K562 (cell line): ENCODE results near the gene MEIOB. TPM values are rescaled to one million over a fixed set of nuclear protein-coding genes. Genes with fewer than 3 reads are reported as not detected.

ENCODE experiments used
- CBFA2T3 ChIP-seq: fragments of 450-650 bp; IDR thresholded peaks from 2 replicates; pipeline ENCODE4 v1.6.1; 2017
- ELF4 ChIP-seq: fragments of 450-650 bp; formaldehyde crosslinking; IDR thresholded peaks from 2 replicates; pipeline ENCODE4 v1.4.0; 2022; ENCODE audit warnings: missing genetic modification characterization
- MAZ ChIP-seq, 2 experiments: fragments of 450-650 bp in 1 of 2; sonication (generic) in 1 of 2; formaldehyde crosslinking; IDR thresholded peaks in 1 of 2; conservative IDR thresholded peaks in 1 of 2; 2 replicates each; pipeline versions ENCODE4 v1.4.0 to v1.5.0; 2020; ENCODE audit warnings: mild to moderate bottlenecking in 1 of 2, missing genetic modification reagents in 1 of 2
- MECOM ChIP-seq: fragments of 250-450 bp; sonication (Bioruptor Pico); IDR thresholded peaks from 2 replicates; pipeline ENCODE4 v1.8.0; 2022; ENCODE audit warnings: inconsistent platforms
- NR2C1 ChIP-seq, 2 experiments: fragments of 450-650 bp; IDR thresholded peaks; 2 replicates each; pipeline ENCODE4 v1.6.1; 2017; ENCODE audit warnings: mild to moderate bottlenecking in 2 of 2, antibody characterized with exemption in 1 of 2, inconsistent platforms in 1 of 2, missing compliant biosample characterization in 1 of 2, missing genetic modification characterization in 1 of 2
- NR4A1 ChIP-seq, 2 experiments: fragments of 250-450 bp in 1 of 2; fragments of 450-650 bp in 1 of 2; sonication (Bioruptor Pico) in 1 of 2; IDR thresholded peaks; 2 replicates each; pipeline versions ENCODE4 v1.4.0 to v1.6.1; 2016 to 2020; ENCODE audit warnings: mild to moderate bottlenecking in 2 of 2, missing compliant biosample characterization in 1 of 2, missing genetic modification characterization in 1 of 2, moderate library complexity in 1 of 2
- TAF1 ChIP-seq: IDR thresholded peaks from 2 replicates; pipeline ENCODE4 v1.6.1; 2011; ENCODE audit warnings: mild to moderate bottlenecking, low read length, moderate library complexity; ENCODE audit not compliant: insufficient read depth, control insufficient read depth, severe bottlenecking; ENCODE audit errors: extremely low read depth
- ZNF165 ChIP-seq: fragments of 250-450 bp; sonication (Bioruptor Pico); IDR thresholded peaks from 2 replicates; pipeline ENCODE4 v1.4.0; 2020; ENCODE audit warnings: borderline replicate concordance
- ZNF586 ChIP-seq: fragments of 450-650 bp; formaldehyde crosslinking; conservative IDR thresholded peaks from 2 replicates; pipeline ENCODE4 v1.4.0; 2020; ENCODE audit warnings: mild to moderate bottlenecking, moderate library complexity
- ZNF589 ChIP-seq: fragments of 200-800 bp; sonication (Bioruptor generic); IDR thresholded peaks from 2 replicates; pipeline ENCODE4 v1.6.1; 2016; ENCODE audit warnings: low read depth, missing genetic modification characterization, missing compliant biosample characterization
- polyA plus RNA-seq, 8 experiments: library from polyadenylated mRNA; depleted of rRNA in 4 of 8; stranded (reverse) in 5 of 8; unstranded in 3 of 8; fragments of >200 nt; fragmentation: Nextera tagmentation in 2 of 8; fragmentation: Illumina TruSeq in 1 of 8; extraction: Ambion mirVana in 2 of 8; extraction: Trizol in 1 of 8; gene quantifications; 2 replicates each; pipeline versions ENCODE4 v1.2.1 to v1.2.3, GENCODE V29; 2011 to 2014; ENCODE audit warnings: inconsistent platforms in 1 of 8, missing spikeins in 1 of 8
- total RNA-seq, 7 experiments: library from RNA; depleted of rRNA in 6 of 7; stranded (reverse); fragments of >200 nt in 6 of 7; fragmentation: Illumina TruSeq in 2 of 7; extraction: Trizol in 2 of 7; gene quantifications; 2 replicates each; pipeline versions ENCODE4 v1.2.1 to v1.2.3, GENCODE V29; 2011 to 2021; ENCODE audit warnings: low replicate concordance in 1 of 7
- TF ChIP-seq, protein P1 (sequence below), 3 experiments: fragments of 200-800 bp in 1 of 3; sonication (Bioruptor generic) in 1 of 3; sonication (generic) in 1 of 3; formaldehyde crosslinking in 1 of 3; IDR thresholded peaks; 2 replicates each; pipeline versions ENCODE4 v1.6.1 to v1.8.0; 2016 to 2022; ENCODE audit warnings: mild to moderate bottlenecking in 2 of 3, missing compliant biosample characterization in 2 of 3, missing genetic modification characterization in 2 of 3, missing genetic modification reagents in 1 of 3
- TF ChIP-seq, protein P2 (sequence below): fragments of 250-450 bp; sonication (Bioruptor Pico); IDR thresholded peaks from 2 replicates; pipeline ENCODE4 v1.5.0; 2021; ENCODE audit warnings: mild to moderate bottlenecking, moderate library complexity
- TF ChIP-seq, protein P3 (sequence below), 2 experiments: fragments of 150-350 bp in 1 of 2; IDR thresholded peaks; 2 replicates each; pipeline ENCODE4 v1.6.1; 2012 to 2016; ENCODE audit warnings: low read depth in 2 of 2, low read length in 2 of 2, mild to moderate bottlenecking in 1 of 2, moderate library complexity in 1 of 2
- TF ChIP-seq, protein P4 (sequence below): sonication (generic); formaldehyde crosslinking; IDR thresholded peaks from 2 replicates; pipeline ENCODE4 v1.5.0; 2020; ENCODE audit warnings: missing genetic modification reagents
- TF ChIP-seq, protein P5 (sequence below): sonication (generic); formaldehyde crosslinking; IDR thresholded peaks from 2 replicates; pipeline ENCODE4 v1.8.1; 2022; ENCODE audit warnings: missing genetic modification reagents

MEIOB gene
- total and polyA plus RNA-seq, 9 of the 15 experiments (the other 6 are each of a cell fraction or from before 2014, with no cell fraction given): 25.4 to 203 (median 97.6) TPM

DNA sequence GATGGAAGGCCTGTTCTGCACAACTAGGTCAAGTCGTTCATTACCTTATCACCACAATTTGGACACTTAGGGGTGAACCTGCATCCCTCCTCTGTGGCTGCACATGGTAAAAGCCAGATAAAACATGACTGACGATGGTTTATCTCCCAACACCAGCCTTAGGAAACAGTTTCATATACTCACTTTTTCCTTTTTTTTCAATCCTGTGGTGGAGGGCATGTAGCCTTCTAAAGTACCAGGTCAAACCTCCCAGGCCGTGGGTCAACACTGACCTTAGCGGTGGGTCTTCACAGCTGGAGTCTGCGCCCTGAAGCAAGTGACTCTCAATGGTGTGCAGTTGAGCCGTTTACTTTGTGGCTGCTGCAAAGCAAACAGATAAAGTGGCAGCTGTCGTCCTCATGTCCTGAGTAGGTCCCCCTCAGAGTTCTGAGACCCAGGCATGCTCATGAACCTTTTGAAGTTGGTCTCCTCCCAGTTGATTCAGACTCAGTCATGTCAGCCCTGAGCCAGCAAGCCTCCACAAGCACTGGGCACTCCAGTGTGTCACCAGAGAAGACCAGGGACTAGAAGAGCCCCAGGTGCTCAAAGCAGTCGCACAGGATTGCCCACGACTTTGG lies 39.0 kb downstream of the MEIOB start (continued):
- TF ChIP-seq, protein P1, sequence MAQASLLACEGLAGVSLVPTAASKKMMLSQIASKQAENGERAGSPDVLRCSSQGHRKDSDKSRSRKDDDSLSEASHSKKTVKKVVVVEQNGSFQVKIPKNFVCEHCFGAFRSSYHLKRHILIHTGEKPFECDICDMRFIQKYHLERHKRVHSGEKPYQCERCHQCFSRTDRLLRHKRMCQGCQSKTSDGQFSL (CRISPR knock-in tag; IDR thresholded peaks at IDR 0.05): no peak
- TF ChIP-seq, protein P1 (tag; IDR thresholded peaks at IDR 0.05): no peak
- TF ChIP-seq MAZ (CRISPR knock-in tag; conservative IDR thresholded peaks at IDR 0.05 in 1 of 2, IDR thresholded peaks at IDR 0.05 in 1 of 2): peak; percentile 51 to 75; a peak in 2 of 4 replicates
- TF ChIP-seq, protein P2, sequence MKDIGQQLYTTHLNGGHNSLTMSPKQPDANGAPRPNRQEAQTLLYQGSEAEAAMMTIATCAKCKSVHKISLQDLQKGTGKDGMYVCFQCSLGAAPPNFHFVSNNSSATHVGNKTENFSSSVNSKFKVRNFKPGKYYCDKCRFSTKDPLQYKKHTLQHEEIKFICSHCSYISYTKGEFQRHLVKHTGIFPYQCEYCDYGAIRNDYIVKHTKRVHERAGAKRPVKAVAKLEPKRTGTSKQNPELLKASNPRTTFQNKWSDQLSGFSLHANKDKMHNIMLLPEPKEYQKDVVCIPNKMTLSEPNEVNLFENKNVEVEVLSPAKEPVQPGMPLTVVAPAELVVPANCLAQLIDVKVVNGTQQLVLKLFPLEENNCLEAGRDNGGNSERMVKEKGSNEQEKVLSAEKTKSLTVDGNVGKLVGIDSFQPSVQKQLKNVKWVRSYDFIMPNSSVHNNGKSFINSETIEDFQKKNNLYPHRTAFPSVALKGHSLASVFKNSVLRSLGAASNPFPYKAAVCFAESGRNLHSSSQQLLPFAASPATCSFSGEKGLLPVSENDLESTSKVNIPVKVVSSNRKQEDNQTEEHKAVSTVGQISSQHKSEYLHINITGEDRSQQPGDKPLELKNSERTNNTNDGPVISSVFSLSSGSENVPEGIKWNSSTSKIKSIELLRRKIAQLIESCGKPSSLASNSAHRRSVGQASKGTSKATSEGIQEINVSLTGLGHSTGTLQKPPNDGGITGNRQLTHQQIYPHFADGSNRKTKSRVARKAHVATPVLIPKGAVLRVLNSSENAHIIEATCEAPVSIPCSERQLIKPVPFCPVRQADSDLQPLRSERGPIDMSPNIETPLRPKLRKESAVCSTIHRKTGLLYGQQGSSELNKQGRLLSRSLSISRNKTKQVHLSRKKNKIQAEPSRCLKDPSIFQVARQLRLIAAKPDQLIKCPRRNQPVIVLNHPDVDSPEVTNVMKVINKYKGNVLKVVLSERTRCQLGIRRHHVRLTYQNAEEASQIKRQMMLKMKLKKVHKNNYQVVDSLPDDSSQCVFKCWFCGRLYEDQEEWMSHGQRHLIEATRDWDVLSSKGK (CRISPR knock-in tag): no peak
- TF ChIP-seq NR4A1 (CRISPR knock-in tag; IDR thresholded peaks at IDR 0.05): no peak
- peak; percentile 58; the same call in 1 of the 2 replicates for TF ChIP-seq NR4A1 (tag; IDR thresholded peaks at IDR 0.05)
- peak; percentile 74; the same call in 1 of the 2 replicates for TF ChIP-seq ZNF589 (CRISPR knock-in tag)
- TF ChIP-seq, protein P3, sequence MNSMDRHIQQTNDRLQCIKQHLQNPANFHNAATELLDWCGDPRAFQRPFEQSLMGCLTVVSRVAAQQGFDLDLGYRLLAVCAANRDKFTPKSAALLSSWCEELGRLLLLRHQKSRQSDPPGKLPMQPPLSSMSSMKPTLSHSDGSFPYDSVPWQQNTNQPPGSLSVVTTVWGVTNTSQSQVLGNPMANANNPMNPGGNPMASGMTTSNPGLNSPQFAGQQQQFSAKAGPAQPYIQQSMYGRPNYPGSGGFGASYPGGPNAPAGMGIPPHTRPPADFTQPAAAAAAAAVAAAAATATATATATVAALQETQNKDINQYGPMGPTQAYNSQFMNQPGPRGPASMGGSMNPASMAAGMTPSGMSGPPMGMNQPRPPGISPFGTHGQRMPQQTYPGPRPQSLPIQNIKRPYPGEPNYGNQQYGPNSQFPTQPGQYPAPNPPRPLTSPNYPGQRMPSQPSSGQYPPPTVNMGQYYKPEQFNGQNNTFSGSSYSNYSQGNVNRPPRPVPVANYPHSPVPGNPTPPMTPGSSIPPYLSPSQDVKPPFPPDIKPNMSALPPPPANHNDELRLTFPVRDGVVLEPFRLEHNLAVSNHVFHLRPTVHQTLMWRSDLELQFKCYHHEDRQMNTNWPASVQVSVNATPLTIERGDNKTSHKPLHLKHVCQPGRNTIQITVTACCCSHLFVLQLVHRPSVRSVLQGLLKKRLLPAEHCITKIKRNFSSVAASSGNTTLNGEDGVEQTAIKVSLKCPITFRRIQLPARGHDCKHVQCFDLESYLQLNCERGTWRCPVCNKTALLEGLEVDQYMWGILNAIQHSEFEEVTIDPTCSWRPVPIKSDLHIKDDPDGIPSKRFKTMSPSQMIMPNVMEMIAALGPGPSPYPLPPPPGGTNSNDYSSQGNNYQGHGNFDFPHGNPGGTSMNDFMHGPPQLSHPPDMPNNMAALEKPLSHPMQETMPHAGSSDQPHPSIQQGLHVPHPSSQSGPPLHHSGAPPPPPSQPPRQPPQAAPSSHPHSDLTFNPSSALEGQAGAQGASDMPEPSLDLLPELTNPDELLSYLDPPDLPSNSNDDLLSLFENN (IDR thresholded peaks at IDR 0.05; ENCODE audit: low read depth in 2 of 2, low read length in 2 of 2): peak in 1 of 2 experiments; percentile 83; a peak in 2 of 4 replicates
- no peak for TF ChIP-seq ZNF586 (CRISPR knock-in tag)
- TF ChIP-seq, protein P4, sequence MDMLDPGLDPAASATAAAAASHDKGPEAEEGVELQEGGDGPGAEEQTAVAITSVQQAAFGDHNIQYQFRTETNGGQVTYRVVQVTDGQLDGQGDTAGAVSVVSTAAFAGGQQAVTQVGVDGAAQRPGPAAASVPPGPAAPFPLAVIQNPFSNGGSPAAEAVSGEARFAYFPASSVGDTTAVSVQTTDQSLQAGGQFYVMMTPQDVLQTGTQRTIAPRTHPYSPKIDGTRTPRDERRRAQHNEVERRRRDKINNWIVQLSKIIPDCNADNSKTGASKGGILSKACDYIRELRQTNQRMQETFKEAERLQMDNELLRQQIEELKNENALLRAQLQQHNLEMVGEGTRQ: no peak
- peak; percentile 99 for TF ChIP-seq CBFA2T3
- TF ChIP-seq ELF4 (CRISPR knock-in tag): peak; percentile 86; the same call in 1 of the 2 replicates
- TF ChIP-seq ZNF165 (CRISPR knock-in tag): no peak
- no peak for TF ChIP-seq TAF1
- peak; percentile 80 for TF ChIP-seq NR2C1 (IDR thresholded peaks at IDR 0.05)
- TF ChIP-seq NR2C1 (tag; IDR thresholded peaks at IDR 0.05): peak; percentile 76
- TF ChIP-seq, protein P5, sequence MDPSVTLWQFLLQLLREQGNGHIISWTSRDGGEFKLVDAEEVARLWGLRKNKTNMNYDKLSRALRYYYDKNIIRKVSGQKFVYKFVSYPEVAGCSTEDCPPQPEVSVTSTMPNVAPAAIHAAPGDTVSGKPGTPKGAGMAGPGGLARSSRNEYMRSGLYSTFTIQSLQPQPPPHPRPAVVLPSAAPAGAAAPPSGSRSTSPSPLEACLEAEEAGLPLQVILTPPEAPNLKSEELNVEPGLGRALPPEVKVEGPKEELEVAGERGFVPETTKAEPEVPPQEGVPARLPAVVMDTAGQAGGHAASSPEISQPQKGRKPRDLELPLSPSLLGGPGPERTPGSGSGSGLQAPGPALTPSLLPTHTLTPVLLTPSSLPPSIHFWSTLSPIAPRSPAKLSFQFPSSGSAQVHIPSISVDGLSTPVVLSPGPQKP (CRISPR knock-in tag): no peak
- peak; percentile 47; the same call in 1 of the 2 replicates for TF ChIP-seq MECOM (CRISPR knock-in tag)
